Measurements from ENCODE around the gene ABCF2. TPM values are rescaled to one million over a fixed set of nuclear protein-coding genes. Genes with fewer than 3 reads are reported as not detected.
A peak's percentile ranks its signal among the peaks of the same experiment; 100 is the strongest.

ABCF2 gene
- total RNA-seq, 1 donor from 2014 or later, result 35.8 TPM

DNA sequence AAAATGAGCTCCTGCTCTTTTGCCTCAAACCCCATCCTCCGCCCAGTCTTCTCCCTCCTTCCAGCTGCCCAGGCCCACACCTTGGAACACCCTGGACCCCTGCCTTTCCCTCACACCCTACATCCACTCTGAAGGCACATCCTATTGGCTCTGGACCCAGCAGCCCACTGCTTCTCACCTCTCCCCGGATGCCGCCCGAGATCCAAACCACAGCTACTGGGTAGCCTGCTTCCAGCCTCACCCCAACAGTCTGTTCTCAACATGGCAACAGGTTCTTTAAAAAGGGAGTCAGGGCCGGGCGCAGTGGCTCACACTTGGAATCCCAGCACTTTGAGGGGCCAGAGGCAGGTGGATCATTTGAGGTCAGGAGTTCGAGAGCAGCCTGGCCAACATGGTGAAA lies 31.0 kb upstream of the ABCF2 start:
- no peak overlapping the region for H3K27ac Mint-ChIP-seq (ENCODE audit: unreplicated experiment)
- H3K4me3 Mint-ChIP-seq (ENCODE audit: unreplicated experiment), result no peak overlapping the region
- TF ChIP-seq, protein P1, sequence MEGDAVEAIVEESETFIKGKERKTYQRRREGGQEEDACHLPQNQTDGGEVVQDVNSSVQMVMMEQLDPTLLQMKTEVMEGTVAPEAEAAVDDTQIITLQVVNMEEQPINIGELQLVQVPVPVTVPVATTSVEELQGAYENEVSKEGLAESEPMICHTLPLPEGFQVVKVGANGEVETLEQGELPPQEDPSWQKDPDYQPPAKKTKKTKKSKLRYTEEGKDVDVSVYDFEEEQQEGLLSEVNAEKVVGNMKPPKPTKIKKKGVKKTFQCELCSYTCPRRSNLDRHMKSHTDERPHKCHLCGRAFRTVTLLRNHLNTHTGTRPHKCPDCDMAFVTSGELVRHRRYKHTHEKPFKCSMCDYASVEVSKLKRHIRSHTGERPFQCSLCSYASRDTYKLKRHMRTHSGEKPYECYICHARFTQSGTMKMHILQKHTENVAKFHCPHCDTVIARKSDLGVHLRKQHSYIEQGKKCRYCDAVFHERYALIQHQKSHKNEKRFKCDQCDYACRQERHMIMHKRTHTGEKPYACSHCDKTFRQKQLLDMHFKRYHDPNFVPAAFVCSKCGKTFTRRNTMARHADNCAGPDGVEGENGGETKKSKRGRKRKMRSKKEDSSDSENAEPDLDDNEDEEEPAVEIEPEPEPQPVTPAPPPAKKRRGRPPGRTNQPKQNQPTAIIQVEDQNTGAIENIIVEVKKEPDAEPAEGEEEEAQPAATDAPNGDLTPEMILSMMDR (IDR thresholded peaks at IDR 0.05), result no peak
- H3K36me3 Mint-ChIP-seq (ENCODE audit: low read depth), result peaks cover 8% of the 10 kb centered on the region
- H3K4me1 Mint-ChIP-seq (ENCODE audit: low read depth), result peaks cover 5% of the 10 kb centered on the region
- no peaks in the 10 kb centered on the region for H3K9me3 Mint-ChIP-seq (ENCODE audit: low read depth)
- H3K27me3 Mint-ChIP-seq (ENCODE audit: low read depth), result peaks cover 6% of the 10 kb centered on the region
- no peak for DNase-seq (ENCODE audit: low spot score)

DNA sequence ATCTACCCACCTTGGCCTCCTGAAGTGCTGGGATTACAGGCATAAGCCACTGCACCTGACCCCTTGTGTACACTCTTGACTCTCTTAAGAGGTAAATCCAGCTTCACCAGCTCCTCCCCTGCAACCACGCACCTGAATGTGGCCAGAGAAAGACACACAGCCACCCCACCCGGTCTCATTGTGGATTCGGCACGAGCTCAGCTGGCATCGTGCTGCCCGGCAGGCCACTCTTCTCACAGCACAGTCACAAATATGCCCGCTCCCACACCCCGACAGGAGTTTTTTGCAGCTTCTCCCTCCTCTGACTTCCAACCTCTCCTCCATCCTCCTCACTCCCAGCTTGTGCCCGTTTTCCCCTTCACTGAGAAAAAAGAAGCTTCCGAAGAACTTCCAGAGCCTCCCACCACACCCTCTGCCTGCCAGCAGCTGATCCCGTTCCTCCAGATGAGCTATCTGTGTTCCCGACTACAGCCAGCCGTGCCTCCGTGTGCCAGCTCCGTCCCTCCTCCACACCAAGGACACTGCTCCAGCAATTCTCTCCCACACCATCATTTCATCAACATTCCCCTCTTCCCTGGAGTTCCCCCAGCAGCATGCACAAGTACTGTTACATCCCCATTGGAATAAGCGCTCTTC lies 29.5 kb upstream of the ABCF2 start:
- H3K4me3 Mint-ChIP-seq (ENCODE audit: unreplicated experiment), result no peak overlapping the region
- H3K9me3 Mint-ChIP-seq (ENCODE audit: low read depth), result no peaks in the 10 kb centered on the region
- peaks cover 8% of the 10 kb centered on the region for H3K36me3 Mint-ChIP-seq (ENCODE audit: low read depth)
- no peak for DNase-seq (ENCODE audit: low spot score)
- no peak overlapping the region for H3K27ac Mint-ChIP-seq (ENCODE audit: unreplicated experiment)
- TF ChIP-seq, protein P1 (IDR thresholded peaks at IDR 0.05), result no peak
- H3K4me1 Mint-ChIP-seq (ENCODE audit: low read depth), result peaks cover 15% of the 10 kb centered on the region
- H3K27me3 Mint-ChIP-seq (ENCODE audit: low read depth), result peaks cover 4% of the 10 kb centered on the region

DNA sequence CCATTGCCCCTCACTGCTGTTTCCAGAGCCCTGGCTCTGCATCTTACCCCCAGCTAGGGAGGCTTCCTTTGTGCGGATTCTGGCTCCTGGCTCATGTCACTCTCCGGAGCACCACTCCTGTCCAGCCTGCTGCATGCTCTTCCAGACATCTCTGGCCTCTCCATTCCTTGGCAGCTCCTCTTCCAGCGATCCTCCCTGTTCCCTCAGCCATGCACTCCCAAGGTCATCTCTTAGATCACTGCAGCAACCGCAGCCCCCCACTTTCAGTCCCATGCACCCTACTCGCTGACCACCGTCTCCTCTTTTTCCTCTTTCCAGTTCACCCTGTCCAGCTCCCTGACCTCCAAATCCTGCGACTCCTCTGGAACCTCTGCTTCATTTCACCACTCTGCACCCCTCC lies 28.4 kb upstream of the ABCF2 start:
- Mint-ChIP-seq H3K27ac (ENCODE audit: unreplicated experiment) (peak overlapping the region; percentile 1), H3K36me3 (ENCODE audit: low read depth) (peaks cover 8% of the 10 kb centered on the region), H3K4me1 (ENCODE audit: low read depth) (peaks cover 24% of the 10 kb centered on the region), H3K27me3 (ENCODE audit: low read depth) (peaks cover 3% of the 10 kb centered on the region), H3K9me3 (ENCODE audit: low read depth) (no peaks in the 10 kb centered on the region), H3K4me3 (ENCODE audit: unreplicated experiment) (no peak overlapping the region)
- no peak for DNase-seq (ENCODE audit: low spot score)
- TF ChIP-seq, protein P1 (IDR thresholded peaks at IDR 0.05), result no peak

DNA sequence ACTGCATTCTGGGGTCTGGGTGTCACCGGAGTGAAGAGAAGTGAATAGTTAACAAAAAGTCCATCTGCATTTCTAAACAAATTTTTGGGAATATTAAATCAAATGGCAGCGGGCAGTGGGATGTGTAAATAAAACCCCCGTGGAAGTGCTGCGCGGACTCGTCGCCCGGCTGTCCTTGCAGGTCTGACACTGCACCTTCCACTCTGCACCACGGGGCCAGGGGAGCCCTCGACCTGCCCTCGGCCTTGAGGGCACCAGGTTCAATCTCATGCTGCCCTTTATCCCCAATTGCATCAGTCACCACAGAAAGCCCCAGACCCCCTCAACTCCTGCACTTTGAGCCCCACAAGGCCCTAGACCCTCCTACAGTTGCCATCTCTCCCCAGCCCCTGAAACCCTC lies 27.8 kb upstream of the ABCF2 start:
- H3K9me3 Mint-ChIP-seq (ENCODE audit: low read depth), result no peaks in the 10 kb centered on the region
- H3K27ac Mint-ChIP-seq (ENCODE audit: unreplicated experiment), result no peak overlapping the region
- H3K27me3 Mint-ChIP-seq (ENCODE audit: low read depth), result peaks cover 3% of the 10 kb centered on the region
- DNase-seq (ENCODE audit: low spot score), result no peak
- TF ChIP-seq, protein P1 (IDR thresholded peaks at IDR 0.05), result no peak
- no peak overlapping the region for H3K4me3 Mint-ChIP-seq (ENCODE audit: unreplicated experiment)
- H3K4me1 Mint-ChIP-seq (ENCODE audit: low read depth), result peaks cover 29% of the 10 kb centered on the region
- H3K36me3 Mint-ChIP-seq (ENCODE audit: low read depth), result peaks cover 8% of the 10 kb centered on the region

- Mint-ChIP-seq H3K4me3 (ENCODE audit: unreplicated experiment) (no peak overlapping the region), H3K9me3 (ENCODE audit: low read depth) (no peaks in the 10 kb centered on the region), H3K27ac (ENCODE audit: unreplicated experiment) (no peak overlapping the region), H3K4me1 (ENCODE audit: low read depth) (peaks cover 35% of the 10 kb centered on the region), H3K27me3 (ENCODE audit: low read depth) (peaks cover 3% of the 10 kb centered on the region), H3K36me3 (ENCODE audit: low read depth) (peaks cover 8% of the 10 kb centered on the region)
- no peak for DNase-seq (ENCODE audit: low spot score)
- TF ChIP-seq, protein P1 (IDR thresholded peaks at IDR 0.05), result no peak
Observed at GRCh38 chr7:151254316-151254715, 27.3 kb upstream of the ABCF2 start.

All from chondrocyte (in vitro differentiated cells).